Pancreas (tissue), 10 donors: ENCODE data around the gene JCHAIN. TPM values are rescaled to one million over a fixed set of nuclear protein-coding genes. Genes with fewer than 3 reads are reported as not detected.

Experiments
- ATAC-seq, 4 donors: fragments of 200-7000 bp; cut with Tn5 transposase; one replicate each; pipeline versions ENCODE4 v1.8.0 to v1.9.1; 2020; ENCODE audit warnings: mild to moderate bottlenecking in 4 of 4, moderate library complexity in 4 of 4
- DNase-seq, 6 donors: peaks; one replicate each; pipeline ENCODE4 v3.0.0-alpha.2; 2020
- FAIRE-seq: peaks from 2 replicates; lab custom pipeline; 2012; peaks lifted over from hg19 to GRCh38; lab: Jason Lieb, UNC
- H3K27ac ChIP-seq, 4 donors: fragments of 200-600 bp; sonication (generic); 1 replicate in 3 of 4; 2 replicates in 1 of 4; pipeline versions ENCODE4 v1.5.0 to v1.8.0; 2020
- H3K27me3 ChIP-seq, 4 donors: fragments of 200-600 bp; one replicate each; pipeline ENCODE4 v1.8.0; 2021
- H3K36me3 ChIP-seq, 3 donors: fragments of 200-600 bp; sonication (generic) in 1 of 3; one replicate each; pipeline versions ENCODE4 v1.5.0 to v1.8.0; 2020 to 2021
- H3K4me1 ChIP-seq, 3 donors: fragments of 200-600 bp; one replicate each; pipeline ENCODE4 v1.8.0; 2021
- H3K4me3 ChIP-seq, 4 donors: fragments of 200-600 bp; sonication (generic) in 2 of 4; one replicate each; pipeline versions ENCODE4 v1.5.0 to v1.8.0; 2020 to 2021
- H3K9me3 ChIP-seq, 4 donors: fragments of 200-600 bp; one replicate each; pipeline ENCODE4 v1.8.0; 2021
- WGBS, 2 donors: extraction: QIAGEN DNeasy Blood & Tissue Kit; methylation state at CpG; one replicate each; pipeline ENCODE4 v1.1.7; 2013; 5-methylcytosine and 5-hydroxymethylcytosine counted together
- intact Hi-C, 3 donors: fragments of 100-400 bp; cut with DNase I; formaldehyde crosslinking; loops; one replicate each; pipeline versions ENCODE4 v1.11.1 to v1.14.2; 2022
- polyA plus RNA-seq, 2 donors: library from polyadenylated mRNA; stranded (reverse); fragments of 200-250 nt; gene quantifications; one replicate each; pipeline ENCODE4 v1.2.3, GENCODE V29; 2013
- total RNA-seq, 6 donors: library from RNA; stranded (reverse); fragmentation: NEBNext Ultra II Directional in 4 of 6; extraction: Animal tissue kit (Norgen Biotek cat#: 25700) in 4 of 6; gene quantifications; one replicate each; pipeline versions ENCODE4 v1.2.1 to v1.2.4, GENCODE V29; 2021 to 2023
- TF ChIP-seq, protein P1 (sequence below), 4 donors: fragments of 200-600 bp; sonication (generic) in 3 of 4; IDR thresholded peaks; one replicate each; pipeline versions ENCODE4 v1.5.0 to v1.8.0; 2021; ENCODE audit warnings: antibody characterized with exemption in 4 of 4
- donor health status: healthy with polysubstance abuse.
- donor health status: DM: no; HTN: no; CAD: no; lungs with moderate emphysema.
- donor health status: DM: no; HTN: no; CAD: no.
- donor health status: control.
- donor health status: control.
- donor health status: Bipolar disorder and iron deficiency.
- donor health status: DM: yes; HTN: yes; CAD: no.
- donor health status: DM: no; HTN: no; CAD: no.
- donor health status: DM: no; HTN: no; CAD: no.
- donor health status: DM: yes; HTN: yes; CAD: no.

The JCHAIN gene
- total and polyA plus RNA-seq, 8 donors: 0.38 to 122 (median 2.2) TPM

DNA sequence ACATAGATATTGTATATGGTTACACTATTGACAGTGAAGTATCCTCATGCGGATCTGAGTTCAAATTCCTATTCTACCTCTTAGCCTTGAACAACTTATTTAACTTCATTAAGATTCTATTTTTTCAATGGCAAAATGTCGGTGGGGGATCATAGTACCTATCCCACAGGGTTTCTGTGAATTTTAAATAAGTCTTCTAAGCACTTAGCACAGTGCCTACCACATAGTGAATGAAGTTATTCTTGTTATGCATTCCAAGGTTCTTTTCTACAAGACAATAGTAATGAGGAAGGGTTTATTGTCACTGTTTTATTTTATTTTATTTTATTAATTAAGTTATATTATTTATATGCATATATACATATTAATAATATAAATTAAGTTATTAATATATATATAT, 46.5 kb downstream of the JCHAIN start:
- H3K4me3 ChIP-seq: no peak overlapping the region
- intact Hi-C loops: no loop called here
- WGBS, 2 donors: 91 to 94% methylated on average over 2 of the region's 2 CpGs
- no peaks in the 10 kb centered on the region for H3K4me1 ChIP-seq
- no peaks in the 10 kb centered on the region for H3K36me3 ChIP-seq
- no peak for DNase-seq
- no peak for ATAC-seq
- no peaks in the 10 kb centered on the region for H3K9me3 ChIP-seq
- FAIRE-seq: no peak
- TF ChIP-seq, protein P1, sequence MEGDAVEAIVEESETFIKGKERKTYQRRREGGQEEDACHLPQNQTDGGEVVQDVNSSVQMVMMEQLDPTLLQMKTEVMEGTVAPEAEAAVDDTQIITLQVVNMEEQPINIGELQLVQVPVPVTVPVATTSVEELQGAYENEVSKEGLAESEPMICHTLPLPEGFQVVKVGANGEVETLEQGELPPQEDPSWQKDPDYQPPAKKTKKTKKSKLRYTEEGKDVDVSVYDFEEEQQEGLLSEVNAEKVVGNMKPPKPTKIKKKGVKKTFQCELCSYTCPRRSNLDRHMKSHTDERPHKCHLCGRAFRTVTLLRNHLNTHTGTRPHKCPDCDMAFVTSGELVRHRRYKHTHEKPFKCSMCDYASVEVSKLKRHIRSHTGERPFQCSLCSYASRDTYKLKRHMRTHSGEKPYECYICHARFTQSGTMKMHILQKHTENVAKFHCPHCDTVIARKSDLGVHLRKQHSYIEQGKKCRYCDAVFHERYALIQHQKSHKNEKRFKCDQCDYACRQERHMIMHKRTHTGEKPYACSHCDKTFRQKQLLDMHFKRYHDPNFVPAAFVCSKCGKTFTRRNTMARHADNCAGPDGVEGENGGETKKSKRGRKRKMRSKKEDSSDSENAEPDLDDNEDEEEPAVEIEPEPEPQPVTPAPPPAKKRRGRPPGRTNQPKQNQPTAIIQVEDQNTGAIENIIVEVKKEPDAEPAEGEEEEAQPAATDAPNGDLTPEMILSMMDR (IDR thresholded peaks at IDR 0.05): no peak
- no peaks in the 10 kb centered on the region for H3K27me3 ChIP-seq
- no peak overlapping the region for H3K27ac ChIP-seq

DNA sequence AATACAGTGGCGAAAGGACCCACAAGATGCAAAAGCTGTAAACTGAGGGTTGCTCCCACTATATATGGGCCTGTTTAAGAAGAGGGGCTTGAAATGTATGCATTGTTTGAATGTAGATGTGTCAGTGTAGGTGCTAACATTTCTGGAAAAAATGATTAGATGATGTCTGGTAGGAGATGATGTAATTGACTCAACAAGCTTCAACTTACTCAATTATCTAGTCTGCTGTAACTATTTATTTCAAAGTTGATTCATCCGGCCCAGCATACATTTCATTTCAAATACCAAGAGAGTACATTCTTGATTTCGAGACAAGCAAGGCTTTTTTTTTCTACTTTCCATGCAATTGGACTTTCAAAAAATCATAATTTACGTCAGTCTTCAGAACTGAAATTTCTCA, 47.0 kb downstream of the JCHAIN start:
- FAIRE-seq (no peak), DNase-seq (no peak), ATAC-seq (no peak)
- H3K9me3 ChIP-seq: no peaks in the 10 kb centered on the region
- H3K4me1 ChIP-seq: no peaks in the 10 kb centered on the region
- intact Hi-C loops: no loop called here
- H3K27ac ChIP-seq: no peak overlapping the region
- 84 to 92% methylated on average over 4 of the region's 4 CpGs for WGBS, 2 donors
- H3K36me3 ChIP-seq: no peaks in the 10 kb centered on the region
- H3K4me3 ChIP-seq: no peak overlapping the region
- TF ChIP-seq, protein P1 (IDR thresholded peaks at IDR 0.05): no peak
- no peaks in the 10 kb centered on the region for H3K27me3 ChIP-seq

DNA sequence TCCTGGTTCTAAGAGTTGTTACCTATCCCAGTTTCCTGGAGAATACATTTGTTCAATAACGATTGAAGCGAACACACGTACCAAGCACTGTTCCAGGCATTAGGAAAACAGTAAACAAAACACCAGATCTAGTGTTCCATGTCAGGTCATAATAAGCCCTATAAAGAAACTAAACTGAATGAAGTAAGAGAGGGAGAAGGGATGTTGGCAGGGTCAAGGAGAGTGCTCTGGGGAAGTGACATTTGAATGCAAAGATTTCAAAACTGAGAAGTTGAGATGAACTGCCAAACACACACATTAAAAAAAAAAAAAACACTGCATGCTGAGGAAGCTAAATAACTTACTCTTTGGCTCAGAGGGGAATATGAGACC, 52.1 kb downstream of the JCHAIN start:
- WGBS, 2 donors: 63 to 74% methylated on average over 3 of the region's 3 CpGs
- FAIRE-seq: no peak

DNA sequence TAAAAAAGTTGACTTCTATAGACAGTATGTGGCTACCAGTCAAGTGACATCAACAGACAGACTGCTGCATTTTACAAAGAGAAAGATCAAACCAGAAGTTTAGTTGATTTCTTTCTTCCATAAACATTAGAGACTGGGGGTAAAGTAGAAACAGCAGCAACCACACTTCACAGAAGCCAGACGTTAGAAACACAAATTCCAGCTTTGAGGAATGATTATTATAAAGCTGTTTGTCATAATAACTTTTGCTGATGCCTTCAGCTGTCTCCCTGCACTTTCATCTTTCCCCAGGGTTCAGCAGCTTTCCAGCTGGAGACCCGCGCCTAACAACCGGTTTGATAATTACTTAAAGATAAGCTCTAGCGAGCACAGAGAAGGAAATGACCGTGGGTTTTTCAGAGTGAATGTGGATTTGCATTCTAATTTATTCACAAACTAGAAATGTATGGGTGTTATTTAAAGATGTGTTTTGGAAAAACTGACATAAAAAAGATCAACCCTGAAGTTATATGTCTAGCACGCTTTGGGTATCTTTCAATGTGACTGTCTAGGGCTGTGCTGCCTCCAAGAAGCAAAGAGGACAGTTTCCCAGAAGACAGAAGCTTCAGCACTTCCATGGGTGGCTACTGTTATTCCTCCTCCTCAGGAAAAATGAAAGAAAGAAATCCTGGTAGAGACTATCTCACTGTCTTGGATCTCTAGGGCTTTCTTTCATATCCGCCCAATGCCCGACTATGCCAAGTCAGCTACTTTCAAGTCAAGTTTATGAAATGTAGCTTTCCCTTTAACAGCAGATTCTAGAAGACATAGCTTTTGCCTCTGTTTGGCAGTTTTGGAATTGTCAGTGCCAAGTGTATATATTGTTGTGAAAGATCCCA, 52.8 kb downstream of the JCHAIN start:
- ATAC-seq (peak in 3 of 4 donors; percentile 31 to 55 (median 37)), FAIRE-seq (no peak), DNase-seq (no peak)
- Histone ChIP-seq H3K36me3 (no peaks in the 10 kb centered on the region), H3K4me1 (no peaks in the 10 kb centered on the region), H3K9me3 (no peaks in the 10 kb centered on the region), H3K27me3 (no peaks in the 10 kb centered on the region), H3K27ac (no peak overlapping the region), H3K4me3 (peak overlapping the region in 1 of 4 donors; percentile 5)
- intact Hi-C loops: no loop called here
- TF ChIP-seq, protein P1 (IDR thresholded peaks at IDR 0.05): no peak
- 16 to 23% methylated on average over 9 of the region's 9 CpGs for WGBS, 2 donors

More for the DNA sequence above, 52.1 kb downstream of the JCHAIN start:
- DNase-seq (no peak), ATAC-seq (peak in 1 of 4 donors; percentile 21)
- no peak overlapping the region for H3K27ac ChIP-seq
- H3K4me1 ChIP-seq: no peaks in the 10 kb centered on the region
- intact Hi-C loops: no loop called here
- no peaks in the 10 kb centered on the region for H3K27me3 ChIP-seq
- TF ChIP-seq, protein P1 (IDR thresholded peaks at IDR 0.05): no peak
- no peaks in the 10 kb centered on the region for H3K36me3 ChIP-seq
- no peaks in the 10 kb centered on the region for H3K9me3 ChIP-seq
- no peak overlapping the region for H3K4me3 ChIP-seq

DNA sequence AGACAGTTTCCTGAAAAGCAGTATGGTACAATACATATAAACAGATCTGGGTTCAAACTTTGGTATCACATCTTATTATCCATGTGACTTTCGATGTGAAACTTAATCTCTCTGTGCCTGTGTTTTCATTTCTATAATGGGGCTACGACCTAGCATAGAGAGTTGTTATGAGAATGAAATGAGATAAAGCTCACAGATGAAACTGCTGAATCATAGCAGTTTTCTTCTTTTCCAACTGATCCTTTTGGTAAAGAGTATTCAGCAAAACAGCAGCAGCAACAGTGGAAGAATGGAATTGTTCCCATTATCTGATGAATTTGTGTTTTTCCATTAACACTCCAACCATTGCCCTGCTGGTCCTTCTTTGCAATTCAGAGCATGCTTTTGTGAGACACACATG, 58.0 kb downstream of the JCHAIN start:
- H3K9me3 ChIP-seq: no peaks in the 10 kb centered on the region
- FAIRE-seq: no peak
- no peak overlapping the region for H3K27ac ChIP-seq
- H3K27me3 ChIP-seq: no peaks in the 10 kb centered on the region
- H3K36me3 ChIP-seq: no peaks in the 10 kb centered on the region
- H3K4me1 ChIP-seq: no peaks in the 10 kb centered on the region
- no peak for ATAC-seq
- no peak for DNase-seq
- TF ChIP-seq, protein P1 (IDR thresholded peaks at IDR 0.05): no peak
- no peak overlapping the region for H3K4me3 ChIP-seq
- 54 to 71% methylated on average over 2 of the region's 2 CpGs for WGBS, 2 donors
- intact Hi-C loops: no loop called here
